ENCODE results near the gene SLC9C1.
A peak's percentile ranks its signal among the peaks of the same experiment; 100 is the strongest.

The SLC9C1 gene

DNA sequence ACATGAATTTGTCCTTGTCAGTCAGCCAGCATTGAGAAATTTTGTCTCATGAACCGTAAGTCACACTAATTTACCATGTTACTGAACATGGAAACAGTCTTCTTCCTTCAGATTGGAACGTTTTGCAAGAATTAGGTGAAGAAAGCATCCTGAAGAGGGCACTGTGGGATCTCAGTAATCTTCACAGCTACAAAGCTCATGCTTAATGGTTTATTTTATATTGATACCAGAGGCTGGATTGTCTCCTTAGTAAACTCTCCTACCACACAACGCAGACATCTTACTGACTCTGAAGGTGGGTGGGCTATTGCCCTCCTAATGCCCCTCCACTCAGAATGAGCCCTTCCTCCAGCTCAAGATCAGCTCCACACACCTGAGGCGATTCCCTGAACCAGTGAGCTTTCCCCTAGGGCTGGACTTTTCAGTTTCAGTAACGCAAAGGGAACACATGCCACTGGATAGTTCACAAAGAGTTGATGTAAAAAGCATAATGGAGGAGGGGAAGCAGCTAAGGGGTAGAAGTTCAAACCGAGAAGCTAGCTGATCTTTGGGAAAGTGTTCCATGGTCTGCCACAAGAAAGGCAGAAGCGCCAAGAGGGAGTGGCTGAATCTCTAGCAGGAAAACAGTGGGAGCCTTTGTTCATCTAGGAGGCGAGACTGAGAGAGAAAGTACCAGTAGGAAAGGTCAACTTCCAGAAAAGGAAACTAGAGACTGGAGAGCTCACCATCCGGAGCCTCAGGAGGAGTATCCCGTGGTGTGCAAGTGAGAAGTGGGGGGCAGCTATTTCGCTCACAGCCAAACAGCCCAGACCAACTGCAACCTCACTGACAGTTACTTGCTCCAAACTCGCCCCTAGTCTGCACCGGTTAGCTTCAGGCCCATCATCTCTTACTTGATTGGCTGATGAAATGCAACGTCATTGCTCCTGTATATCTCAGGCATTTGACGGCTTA lies at the start of gene SLC9C1:
SLC9C1 (minus strand) TSS at position 849 of the 954 bp plus-strand sequence. CDS start 7,425 bp downstream, outside the sequence.
- no peak for DNase-seq

DNA sequence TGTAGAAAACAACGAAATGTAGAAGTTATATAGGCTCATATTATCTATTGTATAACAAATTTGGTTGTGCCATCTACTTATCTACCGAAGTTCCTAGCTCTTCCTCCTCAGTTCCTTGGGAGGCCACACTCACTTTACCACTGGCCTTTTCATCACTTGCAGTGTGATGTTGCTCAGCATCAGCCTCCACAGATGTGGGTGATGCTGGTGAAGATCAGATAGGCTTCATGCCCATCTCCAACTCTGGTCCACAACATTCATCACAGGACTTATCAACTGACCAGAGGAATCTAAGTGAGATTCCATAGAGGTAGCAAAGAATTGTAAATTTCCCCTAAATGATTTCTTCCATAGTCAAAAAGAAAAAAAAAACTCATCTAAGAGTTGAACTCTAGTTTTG lies 47.4 kb upstream of the SLC9C1 start:
- DNase-seq: no peak

DNA sequence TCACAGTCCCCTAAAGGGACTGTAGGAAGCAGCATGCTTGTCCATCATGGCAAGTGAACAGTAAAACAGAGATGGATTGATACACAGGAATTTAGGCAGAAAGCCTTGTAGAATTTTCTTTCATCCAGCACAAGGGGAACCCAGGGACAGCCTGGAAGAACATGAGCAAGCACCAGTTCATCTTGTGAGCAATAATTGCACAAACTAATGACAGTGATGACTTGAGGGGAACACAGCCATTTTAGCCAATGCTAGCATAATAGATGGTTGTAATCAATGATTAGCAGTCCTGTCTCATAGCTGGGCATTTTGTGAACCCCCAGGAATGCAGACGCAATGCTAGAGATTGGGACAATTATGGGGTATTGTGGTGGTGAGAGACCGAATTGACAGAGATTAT lies 45.6 kb upstream of the SLC9C1 start:
- no peak for DNase-seq

DNA sequence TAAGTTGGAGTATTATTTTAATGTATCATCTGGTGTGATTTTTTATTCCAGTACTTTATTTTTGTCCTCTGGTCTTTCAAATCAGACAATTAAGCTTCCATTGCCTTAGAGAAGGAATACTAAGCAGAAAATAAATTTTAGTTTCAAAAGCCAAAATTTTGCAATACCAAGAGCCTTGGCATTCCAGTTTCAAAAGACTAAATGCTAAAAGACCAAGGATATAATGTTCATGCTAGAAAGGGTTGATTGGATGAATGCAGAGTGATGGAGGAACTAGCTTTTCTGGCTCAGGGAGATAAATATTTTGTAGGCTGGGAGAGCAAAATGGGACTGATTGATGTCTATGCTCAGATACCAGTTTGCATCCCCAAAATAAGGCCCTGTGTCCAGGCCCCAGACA lies 45.1 kb upstream of the SLC9C1 start:
- DNase-seq: no peak

DNA sequence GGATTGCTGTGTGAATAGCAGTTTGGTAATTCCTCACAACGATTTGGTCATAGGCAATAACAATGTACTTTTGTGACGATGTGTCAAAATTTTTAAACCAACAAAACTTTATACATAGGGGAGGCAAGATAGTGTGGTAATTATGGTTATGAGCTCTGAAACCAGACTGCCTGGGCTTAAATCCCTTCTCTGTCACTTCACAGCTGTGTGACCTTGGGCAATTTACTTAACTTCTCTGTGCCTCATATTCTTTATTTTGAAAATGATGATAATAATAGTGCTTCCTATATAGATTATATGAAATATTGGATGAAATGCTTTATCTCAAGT lies 44.7 kb upstream of the SLC9C1 start:
- DNase-seq: no peak

DNA sequence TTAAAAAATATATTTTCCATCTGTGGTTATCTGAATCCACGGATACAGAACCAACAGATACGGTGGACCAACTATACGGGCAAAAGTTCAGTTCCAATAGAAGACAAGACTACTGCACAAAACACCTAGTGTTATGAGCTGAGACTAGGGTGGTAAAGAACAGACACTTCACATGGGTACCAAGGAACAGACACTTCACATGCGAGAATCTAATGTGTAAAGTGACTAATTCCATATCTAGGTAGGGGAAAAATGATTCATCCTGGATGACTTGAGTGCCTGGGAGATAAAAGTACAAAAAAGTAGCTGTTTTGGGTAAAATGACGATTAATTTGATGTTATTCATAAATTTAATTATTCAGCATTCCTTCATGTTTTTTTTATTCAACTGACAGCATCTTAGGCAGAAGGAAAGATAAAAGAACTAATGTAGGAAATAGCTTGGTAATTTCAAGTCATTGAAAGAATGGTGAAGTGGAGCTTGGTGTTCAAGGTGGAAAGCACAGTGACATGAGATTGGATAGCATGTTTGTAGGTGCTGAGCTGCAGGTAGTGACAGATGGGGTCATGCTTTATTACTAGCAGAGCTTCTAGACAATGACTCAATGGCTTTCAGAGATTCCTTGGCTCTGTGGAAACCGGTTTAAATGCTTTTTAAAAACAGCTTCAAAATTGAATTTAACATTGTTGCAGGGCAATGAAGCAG lies 44.2 kb upstream of the SLC9C1 start:
- DNase-seq: no peak

DNA sequence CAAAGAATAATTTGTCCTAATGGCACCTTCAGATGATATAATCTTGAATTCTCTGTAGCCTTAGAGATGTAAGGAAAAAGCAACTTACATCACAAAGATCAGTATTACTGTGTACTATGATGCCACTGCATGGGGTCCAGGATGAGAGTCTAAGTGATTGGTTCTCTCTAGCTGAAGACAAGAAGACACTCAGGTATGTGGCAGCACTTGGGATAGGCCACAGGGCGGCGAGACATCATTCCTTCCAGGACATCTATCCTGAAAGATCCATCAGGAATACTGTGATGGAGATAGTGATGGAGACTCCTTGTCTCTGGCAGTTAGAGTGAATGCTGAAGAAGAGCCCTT lies 41.4 kb upstream of the SLC9C1 start:
- DNase-seq: no peak

DNA sequence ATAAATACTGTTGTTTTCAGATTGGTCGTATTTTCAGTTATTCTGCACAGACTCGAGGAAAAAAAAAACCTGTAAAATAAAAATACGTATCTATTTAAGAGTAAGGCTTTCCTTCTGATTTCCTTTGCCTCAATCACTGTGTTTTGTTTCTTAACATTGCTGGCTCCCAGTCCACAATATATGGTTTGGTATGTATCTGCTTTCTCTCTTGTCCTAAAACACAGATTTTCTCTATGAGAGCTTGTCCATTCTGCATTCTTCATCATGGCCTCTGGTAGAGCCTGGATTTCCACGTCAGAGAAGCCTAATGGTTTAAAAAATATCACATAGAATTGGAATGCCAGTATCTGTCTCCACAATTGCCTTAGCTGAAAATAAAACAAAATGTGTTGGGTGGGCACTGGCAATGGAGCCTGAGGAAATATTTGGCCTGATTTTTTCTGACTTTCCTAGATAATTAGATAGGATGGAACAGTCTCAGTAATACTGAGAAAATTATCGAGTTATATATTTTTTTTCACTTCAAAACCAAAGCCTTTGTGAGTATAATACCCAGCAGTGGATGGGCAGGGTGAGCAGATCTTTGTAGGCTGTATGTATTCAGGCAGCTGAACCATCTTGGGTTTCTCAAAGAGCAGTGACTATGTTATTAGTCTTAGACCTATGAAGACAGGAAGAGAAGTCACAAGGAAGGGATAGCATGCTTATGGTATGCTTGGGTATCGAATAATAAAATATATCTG lies 40.8 kb upstream of the SLC9C1 start:
- no peak for DNase-seq

DNA sequence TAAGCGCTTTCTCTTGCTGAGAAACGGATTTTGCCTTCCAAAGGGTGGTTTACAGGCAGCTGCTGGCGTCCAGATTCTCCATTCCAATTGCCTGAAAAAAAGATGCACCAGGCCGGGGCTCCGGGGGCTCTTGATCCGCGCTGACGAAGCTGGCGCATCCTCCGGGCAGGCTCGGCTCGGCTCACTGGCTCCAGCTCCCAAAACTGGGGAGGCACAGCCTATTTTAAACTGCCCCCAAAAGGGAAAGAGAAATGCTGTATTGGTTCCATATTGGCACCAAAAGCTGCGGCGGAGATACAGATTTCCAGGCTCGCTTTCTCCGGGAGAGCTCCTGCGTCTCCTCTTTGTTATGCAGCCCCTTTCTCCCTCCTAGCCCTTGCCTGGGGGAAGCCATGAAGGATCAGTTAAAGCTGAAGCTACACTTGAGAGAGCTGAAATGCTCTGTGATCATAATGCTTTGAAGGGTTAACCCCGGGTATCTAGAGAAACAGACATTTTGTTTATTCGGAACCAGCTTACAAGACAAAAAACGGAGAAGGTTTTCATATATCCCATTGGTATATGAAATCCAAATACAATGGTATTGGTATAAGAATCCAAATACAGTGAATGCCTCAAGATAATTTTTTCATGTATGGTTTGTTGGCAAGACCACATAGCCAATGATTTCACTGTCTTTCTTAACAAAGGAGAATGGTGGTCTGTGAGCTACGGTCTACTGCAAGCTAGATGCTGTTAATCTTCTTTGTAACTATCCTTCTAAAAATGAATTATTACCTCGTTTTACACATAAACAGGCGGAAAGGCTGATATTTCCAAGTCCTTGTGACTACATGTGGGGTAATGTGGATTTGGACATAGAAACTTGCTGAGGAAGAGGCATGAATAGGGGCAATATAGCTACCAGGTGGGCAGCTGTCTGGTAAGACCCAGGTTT lies 39.6 kb upstream of the SLC9C1 start:
- DNase-seq: peak; percentile 65

DNA sequence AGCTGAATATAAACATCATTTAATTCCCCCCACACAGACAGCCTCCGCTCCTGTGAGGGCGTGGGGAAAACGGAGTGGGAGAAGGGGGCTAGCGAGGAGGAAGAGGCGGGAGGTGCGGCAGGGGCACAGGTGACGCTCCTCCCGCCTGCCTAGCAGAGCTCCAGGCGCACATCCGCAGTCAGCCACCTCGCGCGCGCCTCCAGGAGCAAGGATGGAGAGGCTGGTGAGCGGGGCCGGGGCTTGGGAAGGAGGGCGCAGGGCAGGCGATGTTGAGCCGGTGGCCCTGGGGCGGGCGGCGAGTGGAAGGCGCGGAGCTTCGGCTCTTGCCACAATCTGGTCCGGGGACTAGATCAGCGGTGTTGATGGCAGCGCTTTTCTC lies 39.0 kb upstream of the SLC9C1 start, which contains the start of gene CD200:
CD200 (plus strand) TSS at position 155 of the 379 bp plus-strand sequence; CDS start at position 212, 57 bp downstream.
- peak; percentile 65 for DNase-seq

DNA sequence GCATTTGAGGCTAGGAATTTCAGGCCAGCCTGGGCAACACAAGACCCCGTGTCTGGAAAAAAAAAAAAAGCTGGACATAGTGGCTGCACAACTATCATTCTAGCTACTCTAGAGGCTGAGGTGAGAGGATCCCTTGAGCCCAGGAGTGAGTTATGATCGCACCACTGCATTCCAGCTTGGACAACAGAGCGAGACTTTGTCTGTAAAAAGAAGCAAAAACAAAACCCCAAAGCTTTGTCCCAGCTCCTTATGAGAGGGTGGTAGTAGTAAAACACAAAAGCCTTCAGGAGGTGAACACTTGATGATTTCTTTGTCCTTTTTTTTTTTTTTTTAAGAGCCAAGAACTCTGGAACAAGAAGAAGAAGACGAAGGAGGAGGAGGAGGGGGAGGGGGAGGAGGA lies 37.8 kb upstream of the SLC9C1 start:
- DNase-seq: no peak

DNA sequence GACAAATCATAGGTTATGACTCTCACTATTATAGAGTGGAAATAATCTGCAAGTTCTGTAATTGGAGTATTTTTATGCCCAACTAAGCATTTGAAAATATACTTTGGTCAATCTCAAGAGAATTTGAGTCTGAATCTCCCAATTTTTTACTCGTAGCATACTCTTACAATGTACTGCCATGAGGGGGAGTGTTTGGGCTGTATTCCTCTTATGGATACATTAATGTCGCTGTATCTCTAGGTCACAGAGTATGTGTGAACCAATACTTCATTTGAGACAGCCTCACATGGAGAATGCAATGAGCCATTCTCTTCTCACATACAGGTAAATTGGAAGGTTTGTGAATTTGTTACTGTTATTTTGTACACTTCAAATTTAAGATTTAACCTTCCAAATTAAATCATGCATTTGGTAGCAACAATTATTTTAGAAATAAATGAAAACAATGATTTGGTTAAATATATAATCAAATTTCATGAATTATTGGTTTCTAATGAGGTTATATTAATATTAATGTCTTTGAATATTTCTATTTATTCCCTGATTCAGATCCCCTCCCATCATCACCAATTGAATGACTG lies 33.4 kb upstream of the SLC9C1 start:
- peak; percentile 42 for DNase-seq

DNA sequence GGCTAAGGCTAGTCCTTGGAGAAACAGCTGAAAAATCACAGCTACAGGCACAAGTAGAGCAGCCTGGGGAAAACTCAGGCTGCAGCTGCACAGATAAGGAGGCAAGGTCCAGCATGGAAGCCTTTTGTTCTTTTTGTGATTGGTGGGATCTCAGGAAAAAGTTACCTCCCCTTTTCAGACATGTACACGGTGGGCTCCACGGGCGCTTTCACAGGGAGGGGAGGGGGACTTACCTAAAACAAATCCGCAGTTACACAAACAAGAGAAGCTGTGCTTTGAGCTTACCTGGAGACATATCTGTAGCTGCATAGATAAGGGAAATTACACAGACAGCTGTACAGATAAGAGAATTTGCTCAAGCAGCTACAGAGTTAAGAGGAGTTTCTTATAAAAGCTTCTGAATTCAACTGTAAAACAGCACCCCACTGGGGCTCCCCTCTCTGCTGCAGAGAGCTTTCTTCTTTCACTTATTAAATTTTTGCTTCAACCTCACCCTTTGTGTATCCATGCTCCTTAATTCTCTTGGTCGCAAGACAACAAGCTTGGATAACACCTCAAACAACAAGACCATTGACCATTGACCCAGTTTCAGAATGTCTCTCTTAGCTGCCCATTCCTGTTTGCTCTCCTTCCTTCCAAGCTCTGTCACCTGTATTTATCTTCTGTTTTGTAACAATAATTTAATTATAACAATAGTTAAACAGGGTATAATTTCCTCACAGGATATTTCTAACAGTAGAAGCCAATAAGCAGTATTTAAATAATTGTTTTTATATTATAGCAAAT lies 28.0 kb upstream of the SLC9C1 start:
- no peak for DNase-seq

DNA sequence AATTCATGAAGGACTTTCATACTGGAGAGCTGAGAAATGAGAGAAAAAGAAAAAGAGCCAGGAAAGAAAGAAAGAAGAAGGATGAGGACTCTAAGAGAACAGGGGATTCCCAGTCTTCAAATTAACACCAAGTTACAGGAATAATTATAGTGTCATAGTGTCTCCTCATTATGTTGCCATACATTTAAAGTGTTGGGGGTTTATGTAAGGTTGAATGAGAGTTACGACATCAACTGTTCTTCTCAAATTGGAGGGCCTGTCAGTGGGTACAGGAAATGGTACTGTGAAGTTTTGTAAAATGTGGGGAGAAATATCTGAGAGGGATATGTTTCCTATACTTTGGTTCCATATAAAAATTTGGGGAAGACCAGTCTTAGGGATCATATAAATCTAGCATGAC lies 26.7 kb upstream of the SLC9C1 start:
- no peak for DNase-seq

DNA sequence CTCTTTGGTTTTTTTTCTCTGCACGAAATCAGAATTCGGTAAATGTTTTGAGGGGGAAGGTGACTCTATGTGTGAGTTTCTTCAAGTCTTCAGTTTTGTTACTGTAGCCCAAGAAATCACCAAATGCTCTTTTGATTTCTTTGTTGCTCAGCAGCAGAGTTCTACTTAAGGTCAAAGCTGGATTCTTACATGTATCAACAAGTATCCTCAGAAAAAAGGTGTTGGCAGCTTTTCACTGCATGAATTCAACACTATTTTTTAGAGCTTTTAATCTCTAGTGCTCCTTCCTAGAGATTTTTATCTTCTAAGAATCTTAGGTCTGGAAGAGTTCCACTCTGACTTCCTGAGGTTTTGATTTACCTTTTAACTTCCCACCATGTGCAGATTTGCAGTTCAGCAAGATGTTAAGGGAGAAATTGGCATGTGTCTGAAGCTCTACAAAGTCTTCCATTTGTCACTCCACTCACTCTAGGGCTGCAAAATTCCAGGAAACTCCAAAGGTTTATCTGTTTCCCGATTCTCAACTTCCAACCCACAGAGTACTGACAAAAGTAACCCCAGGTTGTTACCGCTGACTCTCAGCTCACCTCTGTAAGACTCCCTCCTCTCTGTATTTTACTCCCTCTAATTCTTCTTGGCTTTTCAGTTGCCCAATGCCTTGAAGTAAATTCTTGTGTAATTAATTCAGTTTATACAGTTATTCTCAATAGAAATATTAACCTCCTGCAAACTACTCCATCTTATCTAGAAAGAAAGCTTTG lies 25.7 kb upstream of the SLC9C1 start:
- DNase-seq: no peak

DNA sequence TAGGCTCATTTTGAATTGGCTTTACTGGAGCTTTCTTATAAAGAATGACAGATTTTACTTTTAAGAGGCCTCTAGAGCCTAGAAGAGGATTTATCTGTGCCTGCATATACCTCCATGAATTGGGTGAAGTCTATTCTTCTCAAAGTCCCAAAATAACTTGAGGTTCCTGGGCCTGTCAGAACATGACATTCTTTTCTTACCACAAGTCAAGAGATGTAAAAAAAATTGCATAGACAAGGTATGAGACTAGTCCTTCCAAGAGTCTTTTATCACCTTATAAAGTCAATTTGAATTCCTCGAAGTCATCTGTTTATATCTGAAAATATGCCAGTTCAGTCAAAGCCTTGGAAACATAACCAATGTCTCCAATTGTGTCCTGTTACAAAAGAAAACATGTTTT lies 21.8 kb upstream of the SLC9C1 start:
- DNase-seq: no peak

DNA sequence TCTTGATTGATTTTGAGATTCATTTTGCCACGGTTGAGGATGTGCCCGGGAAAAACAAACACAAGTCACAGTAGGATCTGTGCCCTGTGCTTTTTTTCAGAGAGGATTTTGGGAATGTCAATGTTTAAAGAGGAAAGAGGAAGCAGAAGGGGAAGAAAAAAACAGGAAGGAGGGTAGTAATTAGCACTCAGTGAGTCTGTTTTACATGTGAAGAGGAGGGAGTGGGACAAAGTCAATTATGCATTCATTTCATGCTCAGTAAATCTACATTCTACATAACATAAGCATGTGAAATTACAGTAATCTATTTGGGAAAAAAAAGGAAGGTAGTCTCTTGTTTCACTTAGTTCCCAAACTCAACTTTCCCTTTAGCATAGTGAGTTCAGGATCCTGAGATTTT lies 20.6 kb upstream of the SLC9C1 start:
- no peak for DNase-seq

DNA sequence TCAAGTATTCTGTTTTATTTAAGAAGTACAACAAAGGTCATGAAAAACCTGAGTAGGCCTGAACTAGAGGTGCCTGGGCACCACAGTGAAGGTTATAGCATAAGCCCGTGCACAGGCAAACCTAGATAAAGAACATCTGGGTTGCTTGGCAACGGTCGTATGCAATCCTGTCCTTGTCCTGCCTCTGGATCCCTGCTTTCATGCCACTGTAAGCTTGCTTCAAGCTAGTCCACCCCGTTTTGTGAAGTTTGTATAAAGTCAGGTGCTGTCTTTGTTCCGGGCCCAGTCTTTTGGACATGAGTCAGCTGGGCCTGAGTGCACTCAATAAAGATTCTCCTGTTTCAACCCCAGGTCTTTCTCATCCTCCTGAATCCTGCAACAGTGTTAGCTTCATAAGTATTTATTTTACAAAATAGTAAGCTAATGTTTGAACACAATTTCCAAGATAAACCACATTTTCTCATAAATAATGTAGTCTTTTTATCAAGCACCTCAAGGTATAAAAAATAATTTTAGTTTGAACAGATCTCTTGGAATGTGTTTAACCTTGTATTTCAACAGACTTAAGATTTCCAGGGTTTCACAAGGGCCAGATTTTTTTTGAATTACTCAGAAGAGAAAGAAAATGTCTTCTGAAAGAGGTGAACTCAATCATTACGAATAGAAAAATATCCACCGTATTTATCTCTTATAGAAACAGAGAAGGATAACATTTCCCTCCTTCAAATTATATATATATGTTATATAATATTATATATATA lies 14.3 kb upstream of the SLC9C1 start:
- DNase-seq: no peak

DNA sequence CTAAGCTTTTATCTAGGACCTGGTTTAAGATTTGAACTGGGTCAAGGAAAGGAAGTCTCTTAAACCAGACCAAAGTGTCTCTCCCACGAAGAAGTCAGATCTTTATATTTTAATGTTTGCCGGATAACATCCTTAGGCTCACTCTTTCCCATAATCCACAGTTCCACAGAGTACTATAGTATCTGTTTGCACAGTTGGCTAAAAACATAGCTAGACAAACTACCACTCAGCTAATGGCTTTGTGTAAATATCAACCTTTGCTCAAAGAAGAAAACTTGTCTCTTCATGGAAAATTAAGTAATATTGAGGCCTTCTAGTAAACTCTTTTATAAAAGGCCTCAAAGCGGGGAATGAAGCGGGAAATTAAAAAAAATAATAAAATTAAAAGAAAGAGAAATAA lies 13.5 kb upstream of the SLC9C1 start:
- DNase-seq: no peak

DNA sequence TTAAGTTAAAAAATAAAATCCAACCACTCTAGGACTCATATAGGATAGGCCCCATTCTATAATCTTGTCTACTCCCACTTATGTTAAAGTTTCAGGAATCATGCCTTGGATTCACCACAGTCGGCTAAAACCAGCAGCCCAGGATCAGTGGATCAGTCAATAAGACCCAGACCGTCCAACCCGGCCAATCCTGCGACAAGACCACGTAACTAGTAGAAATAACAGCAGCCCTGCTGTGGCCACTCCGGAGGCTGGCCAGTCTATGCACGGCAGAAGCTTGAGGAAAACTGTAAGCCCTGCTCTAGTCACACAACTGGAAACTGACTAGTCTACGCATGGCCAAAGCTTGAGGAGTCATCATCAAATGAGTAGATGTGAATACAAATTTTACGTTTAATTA lies 12.8 kb upstream of the SLC9C1 start:
- DNase-seq: no peak

All from NCI-H1417 treated with DMSO at 0.1 percent for 48 hours (cell line).